Activated CD4-positive, alpha-beta memory T cell treated with anti-CD3 and anti-CD28 coated beads, Interleukin-2, amount 10 ng/mL, durations not matched to agents 7 days and 5 days (primary cell): Measurements from ENCODE around the gene CTNNA2. TPM values are rescaled to one million over a fixed set of nuclear protein-coding genes. Genes with fewer than 3 reads are reported as not detected.

Experiments used
- CTCF ChIA-PET: fragments of 350-600 bp; sonication (Branson Sonifier 250); formaldehyde crosslinking; loops from one replicate; lab custom pipeline; 2021; ENCODE audit warnings: antibody characterized with exemption, inconsistent platforms; lab: Charles Lee
- POLR2A ChIA-PET: fragments of 350-600 bp; sonication (Branson Sonifier 250); formaldehyde crosslinking; loops from one replicate; lab custom pipeline; 2021; ENCODE audit warnings: antibody characterized with exemption; lab: Charles Lee
- DNase-seq: peaks from one replicate; pipeline ENCODE4 v3.0.0-alpha.2; 2020
- H3K27ac Mint-ChIP-seq: one replicate; pipeline ENCODE4 v1.8.0; 2021; ENCODE audit warnings: mild to moderate bottlenecking, mixed read lengths
- H3K27me3 Mint-ChIP-seq: one replicate; pipeline ENCODE4 v1.8.0; 2021; ENCODE audit warnings: mixed read lengths
- H3K36me3 Mint-ChIP-seq: one replicate; pipeline ENCODE4 v1.8.0; 2021; ENCODE audit warnings: low read depth, mixed read lengths
- H3K4me1 Mint-ChIP-seq: one replicate; pipeline ENCODE4 v1.8.0; 2021; ENCODE audit warnings: mixed read lengths
- H3K4me3 Mint-ChIP-seq: one replicate; pipeline ENCODE4 v1.8.0; 2021; ENCODE audit warnings: mild to moderate bottlenecking, mixed read lengths
- H3K9me3 Mint-ChIP-seq: one replicate; pipeline ENCODE4 v1.8.0; 2021; ENCODE audit warnings: mixed read lengths
- total RNA-seq, 2 experiments: library from RNA; stranded (reverse); gene quantifications; one replicate each; pipeline ENCODE4 v1.2.3, GENCODE V29; 2021

The CTNNA2 gene
- total RNA-seq, 2 experiments from 2014 or later: not detected

GRCh38 chr2:80302314-80303005, 789.6 kb downstream of the CTNNA2 start:
- ChIA-PET CTCF (no interaction called here), POLR2A (no interaction called here)
- H3K4me1 Mint-ChIP-seq: no peaks in the 10 kb centered on the region
- no peak overlapping the region for H3K4me3 Mint-ChIP-seq
- no peak for DNase-seq
- H3K27me3 Mint-ChIP-seq: peaks cover 30% of the 10 kb centered on the region
- no peak overlapping the region for H3K27ac Mint-ChIP-seq
- no peaks in the 10 kb centered on the region for H3K36me3 Mint-ChIP-seq
- H3K9me3 Mint-ChIP-seq: peaks cover 1% of the 10 kb centered on the region

- H3K27ac Mint-ChIP-seq: no peak overlapping the region
- H3K27me3 Mint-ChIP-seq: peaks cover 30% of the 10 kb centered on the region
- H3K4me3 Mint-ChIP-seq: no peak overlapping the region
- CTCF ChIA-PET: no interaction called here
- POLR2A ChIA-PET: no interaction called here
- no peaks in the 10 kb centered on the region for H3K36me3 Mint-ChIP-seq
- H3K9me3 Mint-ChIP-seq: peaks cover 3% of the 10 kb centered on the region
- DNase-seq: no peak
- H3K4me1 Mint-ChIP-seq: no peaks in the 10 kb centered on the region
Observed at GRCh38 chr2:80303006-80303908, 790.4 kb downstream of the CTNNA2 start.

- H3K27ac Mint-ChIP-seq: no peak within 1 kb of the TSS
- DNase-seq: no peak
Observed at GRCh38 chr2:80303909-80304837, 791.3 kb downstream of the CTNNA2 start, which contains the start of gene LRRTM1. Gene LRRTM1, minus strand, starts transcription at chr2:80304752. Its CDS starts 933 bp downstream, at chr2:80303819.

GRCh38 chr2:80311304-80311703, 798.5 kb downstream of the CTNNA2 start:
- Mint-ChIP-seq H3K9me3 (peaks cover 7% of the 10 kb centered on the region), H3K4me1 (no peaks in the 10 kb centered on the region), H3K27me3 (no peaks in the 10 kb centered on the region), H3K27ac (no peak overlapping the region), H3K36me3 (no peaks in the 10 kb centered on the region), H3K4me3 (no peak overlapping the region)
- DNase-seq: no peak
- CTCF ChIA-PET: no interaction called here
- POLR2A ChIA-PET: no interaction called here

More at GRCh38 chr2:80303909-80304837, 791.3 kb downstream of the CTNNA2 start, which contains the start of gene LRRTM1:
- ChIA-PET CTCF (no interaction called here), POLR2A (no interaction called here)
- no peaks in the 10 kb centered on the region for H3K36me3 Mint-ChIP-seq
- peaks cover 30% of the 10 kb centered on the region for H3K27me3 Mint-ChIP-seq
- no peaks in the 10 kb centered on the region for H3K4me1 Mint-ChIP-seq
- no peak within 1 kb of the TSS for H3K4me3 Mint-ChIP-seq
- peaks cover 3% of the 10 kb centered on the region for H3K9me3 Mint-ChIP-seq

- Mint-ChIP-seq H3K9me3 (peaks cover 7% of the 10 kb centered on the region), H3K36me3 (no peaks in the 10 kb centered on the region), H3K4me1 (no peaks in the 10 kb centered on the region), H3K27me3 (no peaks in the 10 kb centered on the region), H3K4me3 (no peak overlapping the region), H3K27ac (no peak overlapping the region)
- ChIA-PET POLR2A (no interaction called here), CTCF (no interaction called here)
- DNase-seq: no peak
Observed at GRCh38 chr2:80312282-80312839, 799.5 kb downstream of the CTNNA2 start.

- Mint-ChIP-seq H3K36me3 (no peaks in the 10 kb centered on the region), H3K9me3 (peaks cover 5% of the 10 kb centered on the region), H3K4me3 (no peak overlapping the region), H3K27ac (no peak overlapping the region), H3K4me1 (no peaks in the 10 kb centered on the region), H3K27me3 (peaks cover 1% of the 10 kb centered on the region)
- ChIA-PET POLR2A (no interaction called here), CTCF (no interaction called here)
- DNase-seq: no peak
Observed at GRCh38 chr2:80322311-80322920, 809.6 kb downstream of the CTNNA2 start.

GRCh38 chr2:80322958-80323357, 810.1 kb downstream of the CTNNA2 start:
- Mint-ChIP-seq H3K36me3 (no peaks in the 10 kb centered on the region), H3K4me3 (no peak overlapping the region), H3K27me3 (peaks cover 1% of the 10 kb centered on the region), H3K4me1 (no peaks in the 10 kb centered on the region), H3K27ac (no peak overlapping the region), H3K9me3 (no peaks in the 10 kb centered on the region)
- ChIA-PET CTCF (no interaction called here), POLR2A (no interaction called here)
- DNase-seq: no peak

- H3K9me3 Mint-ChIP-seq: no peaks in the 10 kb centered on the region
Observed at GRCh38 chr2:80323610-80324009, 810.8 kb downstream of the CTNNA2 start.

GRCh38 chr2:80324525-80324924, 811.7 kb downstream of the CTNNA2 start:
- CTCF ChIA-PET: no interaction called here
- H3K4me3 Mint-ChIP-seq: no peak overlapping the region

More at GRCh38 chr2:80323610-80324009, 810.8 kb downstream of the CTNNA2 start:
- no peaks in the 10 kb centered on the region for H3K4me1 Mint-ChIP-seq
- peaks cover 1% of the 10 kb centered on the region for H3K27me3 Mint-ChIP-seq
- ChIA-PET POLR2A (no interaction called here), CTCF (no interaction called here)
- no peak overlapping the region for H3K27ac Mint-ChIP-seq
- no peaks in the 10 kb centered on the region for H3K36me3 Mint-ChIP-seq
- no peak for DNase-seq
- no peak overlapping the region for H3K4me3 Mint-ChIP-seq

GRCh38 chr2:80326214-80326613, 813.4 kb downstream of the CTNNA2 start:
- Mint-ChIP-seq H3K9me3 (no peaks in the 10 kb centered on the region), H3K36me3 (no peaks in the 10 kb centered on the region), H3K4me3 (no peak overlapping the region), H3K4me1 (no peaks in the 10 kb centered on the region), H3K27ac (no peak overlapping the region), H3K27me3 (peaks cover 1% of the 10 kb centered on the region)
- no peak for DNase-seq
- CTCF ChIA-PET: no interaction called here
- POLR2A ChIA-PET: no interaction called here

More at GRCh38 chr2:80324525-80324924, 811.7 kb downstream of the CTNNA2 start:
- POLR2A ChIA-PET: no interaction called here
- no peak overlapping the region for H3K27ac Mint-ChIP-seq
- DNase-seq: no peak
- peaks cover 1% of the 10 kb centered on the region for H3K27me3 Mint-ChIP-seq
- H3K36me3 Mint-ChIP-seq: no peaks in the 10 kb centered on the region
- H3K9me3 Mint-ChIP-seq: no peaks in the 10 kb centered on the region
- H3K4me1 Mint-ChIP-seq: no peaks in the 10 kb centered on the region

- H3K9me3 Mint-ChIP-seq: peaks cover 2% of the 10 kb centered on the region
- no peaks in the 10 kb centered on the region for H3K36me3 Mint-ChIP-seq
- H3K4me1 Mint-ChIP-seq: no peaks in the 10 kb centered on the region
- CTCF ChIA-PET: no interaction called here
- peaks cover 1% of the 10 kb centered on the region for H3K27me3 Mint-ChIP-seq
- POLR2A ChIA-PET: no interaction called here
- no peak for DNase-seq
- no peak overlapping the region for H3K27ac Mint-ChIP-seq
- no peak overlapping the region for H3K4me3 Mint-ChIP-seq
Observed at GRCh38 chr2:80326861-80327260, 814.0 kb downstream of the CTNNA2 start.

- POLR2A ChIA-PET: no interaction called here
- no peaks in the 10 kb centered on the region for H3K4me1 Mint-ChIP-seq
- no peaks in the 10 kb centered on the region for H3K27me3 Mint-ChIP-seq
- no peak overlapping the region for H3K27ac Mint-ChIP-seq
- peaks cover 3% of the 10 kb centered on the region for H3K9me3 Mint-ChIP-seq
- no peak for DNase-seq
- no peak overlapping the region for H3K4me3 Mint-ChIP-seq
- no peaks in the 10 kb centered on the region for H3K36me3 Mint-ChIP-seq
- CTCF ChIA-PET: no interaction called here
Observed at GRCh38 chr2:80328159-80328571, 815.3 kb downstream of the CTNNA2 start.
